ENCODE measurements around the gene RPS21. TPM values are rescaled to one million over a fixed set of nuclear protein-coding genes. Genes with fewer than 3 reads are reported as not detected.

RPS21 gene
- total RNA-seq, 2 experiments from 2014 or later, result 3,015 to 3,210 TPM

GRCh38 chr20:62398120-62398821 lies 11.4 kb downstream of the RPS21 start:
- TF ChIP-seq, protein P1, sequence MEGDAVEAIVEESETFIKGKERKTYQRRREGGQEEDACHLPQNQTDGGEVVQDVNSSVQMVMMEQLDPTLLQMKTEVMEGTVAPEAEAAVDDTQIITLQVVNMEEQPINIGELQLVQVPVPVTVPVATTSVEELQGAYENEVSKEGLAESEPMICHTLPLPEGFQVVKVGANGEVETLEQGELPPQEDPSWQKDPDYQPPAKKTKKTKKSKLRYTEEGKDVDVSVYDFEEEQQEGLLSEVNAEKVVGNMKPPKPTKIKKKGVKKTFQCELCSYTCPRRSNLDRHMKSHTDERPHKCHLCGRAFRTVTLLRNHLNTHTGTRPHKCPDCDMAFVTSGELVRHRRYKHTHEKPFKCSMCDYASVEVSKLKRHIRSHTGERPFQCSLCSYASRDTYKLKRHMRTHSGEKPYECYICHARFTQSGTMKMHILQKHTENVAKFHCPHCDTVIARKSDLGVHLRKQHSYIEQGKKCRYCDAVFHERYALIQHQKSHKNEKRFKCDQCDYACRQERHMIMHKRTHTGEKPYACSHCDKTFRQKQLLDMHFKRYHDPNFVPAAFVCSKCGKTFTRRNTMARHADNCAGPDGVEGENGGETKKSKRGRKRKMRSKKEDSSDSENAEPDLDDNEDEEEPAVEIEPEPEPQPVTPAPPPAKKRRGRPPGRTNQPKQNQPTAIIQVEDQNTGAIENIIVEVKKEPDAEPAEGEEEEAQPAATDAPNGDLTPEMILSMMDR (IDR thresholded peaks at IDR 0.05), result no peak
- Mint-ChIP-seq H3K4me1 (ENCODE audit: low read depth) (no peaks in the 10 kb centered on the region), H3K9me3 (no peaks in the 10 kb centered on the region), H3K36me3 (ENCODE audit: low read depth) (peaks cover 17% of the 10 kb centered on the region), H3K27ac (no peak overlapping the region), H3K27me3 (no peaks in the 10 kb centered on the region), H3K4me3 (no peak overlapping the region)
- Histone ChIP-seq H3K27me3 (ENCODE audit: control insufficient read depth in 1 of 2, insufficient read depth in 2 of 2, low read length in 2 of 2) (no peaks in the 10 kb centered on the region), H3K4me3 (ENCODE audit: low read length) (no peak overlapping the region), H3K27ac (ENCODE audit: low read depth in 1 of 2, low read length in 2 of 2) (no peak overlapping the region), H3K4me1 (ENCODE audit: insufficient read depth, low read length) (no peaks in the 10 kb centered on the region), H3K9me3 (ENCODE audit: control insufficient read depth in 1 of 2, insufficient read depth in 1 of 2, low read length in 2 of 2) (peaks cover 0 to 12% of the 10 kb centered on the region in 2 experiments), H3K36me3 (ENCODE audit: insufficient read depth, low read length) (peaks cover 11% of the 10 kb centered on the region)
- POLR2A ChIA-PET, result no interaction called here
- intact Hi-C loops (cut with DNase I, micrococcal nuclease), result no loop called here
- DNase-seq, result no peak
- CTCF ChIA-PET, result no interaction called here
- no peak for ATAC-seq (ENCODE audit: poor library complexity)

DNA sequence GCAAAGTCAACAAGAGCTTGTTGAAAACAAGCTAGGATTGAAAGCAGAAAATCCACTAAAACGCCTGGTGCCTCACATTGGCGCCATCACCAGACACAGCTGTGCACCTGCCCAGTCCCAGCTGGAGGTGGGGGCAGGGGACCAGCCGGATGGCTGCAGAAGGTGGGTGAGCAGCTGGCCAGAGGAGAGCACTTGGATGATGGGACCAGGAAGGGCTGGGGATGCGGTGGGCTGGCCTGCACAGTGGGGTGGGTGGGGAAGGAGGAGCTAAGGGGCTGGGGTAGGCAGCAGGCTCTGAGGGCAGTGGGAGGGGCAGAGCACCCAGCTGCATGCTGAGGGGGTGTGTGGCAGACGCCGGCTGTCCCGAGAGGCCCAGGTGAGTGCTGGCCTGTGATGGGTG lies 13.1 kb downstream of the RPS21 start:
- H3K36me3 ChIP-seq (ENCODE audit: insufficient read depth, low read length), result peaks cover 2% of the 10 kb centered on the region
- Mint-ChIP-seq H3K4me3 (no peak overlapping the region), H3K27me3 (no peaks in the 10 kb centered on the region), H3K9me3 (no peaks in the 10 kb centered on the region), H3K36me3 (ENCODE audit: low read depth) (peaks cover 13% of the 10 kb centered on the region), H3K27ac (no peak overlapping the region), H3K4me1 (ENCODE audit: low read depth) (peaks cover under 1% of the 10 kb centered on the region)
- H3K4me1 ChIP-seq (ENCODE audit: insufficient read depth, low read length), result peaks cover 5% of the 10 kb centered on the region
- TF ChIP-seq, protein P1 (IDR thresholded peaks at IDR 0.05), result no peak
- DNase-seq (no peak), ATAC-seq (ENCODE audit: poor library complexity) (no peak)
- H3K9me3 ChIP-seq (ENCODE audit: control insufficient read depth in 1 of 2, insufficient read depth in 1 of 2, low read length in 2 of 2), result peaks cover 0 to 12% of the 10 kb centered on the region in 2 experiments
- no peak overlapping the region for H3K4me3 ChIP-seq (ENCODE audit: low read length)
- no peaks in the 10 kb centered on the region for H3K27me3 ChIP-seq (ENCODE audit: control insufficient read depth in 1 of 2, insufficient read depth in 2 of 2, low read length in 2 of 2)
- CTCF ChIA-PET, result no interaction called here
- POLR2A ChIA-PET, result no interaction called here
- intact Hi-C loops (cut with DNase I, micrococcal nuclease), result loop anchor here in 1 of 2 experiments (5.0 kb wide), 1 partner anchor 218 kb away; the partner anchor contains the start of gene MTG2
- no peak overlapping the region for H3K27ac ChIP-seq (ENCODE audit: low read depth in 1 of 2, low read length in 2 of 2)

DNA sequence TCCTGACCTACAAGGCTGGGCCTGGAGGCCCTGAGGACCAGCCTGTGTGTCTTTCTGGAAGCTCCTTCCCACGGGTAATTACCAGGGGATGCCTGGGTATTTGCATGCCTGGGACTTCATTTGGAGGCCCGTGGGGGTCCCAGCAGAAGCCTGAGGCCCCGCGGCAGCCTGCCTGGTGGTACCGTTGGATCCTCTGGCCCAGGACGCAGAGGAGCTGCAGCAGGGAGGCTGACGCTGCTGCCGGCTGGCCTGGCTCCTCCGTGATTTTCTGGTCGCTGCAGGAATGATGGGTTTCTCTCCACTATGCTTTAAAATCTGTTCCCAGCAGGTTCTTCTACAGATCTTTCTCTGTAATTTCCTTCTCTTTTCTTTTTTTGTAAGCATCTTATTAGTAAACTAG lies 13.6 kb downstream of the RPS21 start:
- no peak for ATAC-seq (ENCODE audit: poor library complexity)
- Histone ChIP-seq H3K27me3 (ENCODE audit: control insufficient read depth in 1 of 2, insufficient read depth in 2 of 2, low read length in 2 of 2) (no peaks in the 10 kb centered on the region), H3K4me3 (ENCODE audit: low read length) (no peak overlapping the region), H3K36me3 (ENCODE audit: insufficient read depth, low read length) (peaks cover 2% of the 10 kb centered on the region), H3K4me1 (ENCODE audit: insufficient read depth, low read length) (peaks cover 10% of the 10 kb centered on the region), H3K27ac (ENCODE audit: low read depth in 1 of 2, low read length in 2 of 2) (no peak overlapping the region), H3K9me3 (ENCODE audit: control insufficient read depth in 1 of 2, insufficient read depth in 1 of 2, low read length in 2 of 2) (peaks cover 0 to 12% of the 10 kb centered on the region in 2 experiments)
- intact Hi-C loops (cut with DNase I, micrococcal nuclease), result loop anchor here in 1 of 2 experiments (5.0 kb wide), 1 partner anchor 218 kb away; the partner anchor contains the start of gene MTG2
- no peaks in the 10 kb centered on the region for H3K9me3 Mint-ChIP-seq
- no peak overlapping the region for H3K27ac Mint-ChIP-seq
- DNase-seq, result no peak
- no peak overlapping the region for H3K4me3 Mint-ChIP-seq
- ChIA-PET POLR2A (no interaction called here), CTCF (no interaction called here)
- no peaks in the 10 kb centered on the region for H3K27me3 Mint-ChIP-seq
- TF ChIP-seq, protein P1 (IDR thresholded peaks at IDR 0.05), result no peak
- peaks cover 6% of the 10 kb centered on the region for H3K4me1 Mint-ChIP-seq (ENCODE audit: low read depth)
- H3K36me3 Mint-ChIP-seq (ENCODE audit: low read depth), result peaks cover 8% of the 10 kb centered on the region
